ENCODE results near the gene CSE1L.
"Not testable (repeated sequence)": the region's sequence is repeated elsewhere in the genome, so short reads cannot be mapped to it uniquely, and the experiment has no call there.

The CSE1L gene

GRCh38 chr20:49063279-49063678 lies 17.2 kb downstream of the CSE1L start:
- in situ Hi-C loops (cut with HindIII; ENCODE audit: low sequenced_read_pairs): no loop called here

DNA sequence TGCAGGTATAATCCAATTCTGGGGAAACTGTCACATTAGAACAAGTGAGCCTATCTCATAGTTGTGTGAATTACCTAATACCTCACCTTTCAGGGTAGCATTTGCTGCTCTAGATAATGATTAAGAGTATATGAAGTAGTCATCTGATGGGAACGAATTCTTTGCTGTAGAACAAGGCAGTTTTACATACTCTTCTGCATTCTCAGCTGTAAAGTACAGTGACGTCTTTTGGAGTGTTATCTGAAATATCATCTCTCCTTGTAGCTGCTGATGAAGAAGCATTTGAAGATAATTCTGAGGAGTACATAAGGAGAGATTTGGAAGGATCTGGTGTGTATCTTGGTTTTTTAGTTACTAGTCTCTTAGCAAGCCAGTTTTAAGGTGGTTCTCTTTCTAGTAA lies 28.4 kb downstream of the CSE1L start:
- in situ Hi-C loops (cut with HindIII; ENCODE audit: low sequenced_read_pairs): no loop called here

DNA sequence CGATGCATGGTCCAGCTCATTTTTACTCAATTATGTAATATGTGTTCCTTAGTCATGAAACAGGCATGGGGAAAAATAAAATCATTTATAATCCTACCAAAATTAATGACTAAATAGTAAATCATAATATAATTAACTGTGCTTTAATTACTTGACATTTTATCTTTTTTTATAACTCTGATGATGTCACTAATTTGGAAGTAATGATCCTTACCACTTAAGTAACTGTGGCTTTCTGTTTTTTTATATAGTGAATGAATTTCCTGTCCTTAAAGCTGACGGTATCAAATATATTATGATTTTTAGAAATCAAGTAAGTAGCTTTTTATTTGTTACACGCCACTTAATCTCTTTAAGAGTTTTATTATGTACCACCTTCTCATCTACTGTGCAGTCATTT lies 32.2 kb downstream of the CSE1L start:
- in situ Hi-C loops (cut with HindIII; ENCODE audit: low sequenced_read_pairs): no loop called here

- in situ Hi-C loops (cut with HindIII; ENCODE audit: low sequenced_read_pairs): not testable (repeated sequence)
Measured at GRCh38 chr20:49082295-49082694, 36.2 kb downstream of the CSE1L start.

DNA sequence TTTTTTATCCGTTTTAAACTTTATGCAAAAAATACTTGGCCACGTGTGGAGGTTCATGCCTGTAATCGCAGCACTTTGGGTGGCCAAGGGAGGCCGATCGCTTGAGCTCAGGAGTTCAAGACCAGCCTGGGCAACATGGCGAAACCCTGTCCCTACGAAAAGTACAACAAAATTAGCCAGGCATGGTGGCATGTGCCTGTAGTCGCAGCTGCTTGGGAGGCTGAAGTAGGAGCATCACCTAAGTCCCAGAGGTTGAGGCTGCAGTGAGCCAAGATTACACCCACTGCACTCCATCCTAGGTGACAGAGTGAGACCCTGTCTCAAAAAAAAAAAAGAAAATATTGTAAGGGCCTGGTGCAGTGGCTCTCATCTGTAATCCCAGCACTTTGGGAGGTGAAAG lies 45.0 kb downstream of the CSE1L start:
- in situ Hi-C loops (cut with HindIII; ENCODE audit: low sequenced_read_pairs): no loop called here

DNA sequence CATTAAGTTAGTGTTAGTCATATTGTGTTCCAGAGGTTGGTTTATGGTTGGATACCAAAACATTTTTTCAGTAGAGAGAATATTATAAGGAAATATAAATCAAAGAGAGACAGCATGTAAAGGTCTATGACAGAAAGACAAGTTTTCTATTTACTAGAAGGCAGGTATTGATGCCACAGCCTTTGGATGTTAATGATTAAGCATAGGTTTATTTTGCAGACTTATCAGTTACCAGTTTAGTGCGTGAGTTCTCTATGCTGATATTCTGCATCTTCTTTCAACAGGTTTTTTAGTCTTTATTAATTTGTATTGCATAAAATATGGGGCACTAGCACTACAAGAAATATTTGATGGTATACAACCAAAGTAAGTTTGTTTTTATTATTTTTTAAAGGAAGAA lies 45.6 kb downstream of the CSE1L start:
- in situ Hi-C loops (cut with HindIII; ENCODE audit: low sequenced_read_pairs): no loop called here

DNA sequence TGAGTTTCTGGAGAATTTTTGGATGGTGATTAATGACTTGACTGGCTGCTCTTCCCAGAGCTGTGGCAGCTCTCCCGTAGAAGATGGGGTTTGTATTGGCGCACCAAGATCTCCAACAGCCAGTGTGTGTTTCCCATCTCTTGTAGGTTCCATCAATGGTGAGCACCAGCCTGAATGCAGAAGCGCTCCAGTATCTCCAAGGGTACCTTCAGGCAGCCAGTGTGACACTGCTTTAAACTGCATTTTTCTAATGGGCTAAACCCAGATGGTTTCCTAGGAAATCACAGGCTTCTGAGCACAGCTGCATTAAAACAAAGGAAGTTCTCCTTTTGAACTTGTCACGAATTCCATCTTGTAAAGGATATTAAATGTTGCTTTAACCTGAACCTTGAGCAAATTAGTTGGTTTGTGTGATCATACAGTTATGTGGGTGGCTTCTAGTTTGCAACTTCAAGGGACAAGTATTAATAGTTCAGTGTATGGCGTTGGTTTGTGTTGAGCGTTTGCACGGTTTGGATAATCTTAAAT lies 50.2 kb downstream of the CSE1L start:
- in situ Hi-C loops (cut with HindIII; ENCODE audit: low sequenced_read_pairs): no loop called here

DNA sequence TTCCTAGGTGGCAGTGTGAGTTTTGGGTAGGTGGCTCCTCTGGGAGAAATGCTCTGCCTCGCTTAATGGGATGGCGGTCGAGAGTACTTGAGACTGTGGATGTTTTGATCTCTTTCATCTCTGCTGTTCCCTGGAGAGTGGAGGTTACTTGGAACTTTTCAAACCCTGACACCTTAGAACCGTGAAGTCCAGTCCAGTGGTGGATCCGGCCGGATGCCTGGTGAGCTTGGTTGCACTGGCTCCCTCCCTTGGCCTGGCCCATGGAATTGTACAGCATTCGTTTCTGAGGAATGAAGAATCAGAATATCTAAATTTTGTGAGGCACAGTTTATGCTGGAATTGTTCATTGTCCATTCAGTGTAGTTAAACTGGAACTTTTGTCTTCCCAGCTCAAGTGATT lies 51.0 kb downstream of the CSE1L start:
- in situ Hi-C loops (cut with HindIII; ENCODE audit: low sequenced_read_pairs): no loop called here

DNA sequence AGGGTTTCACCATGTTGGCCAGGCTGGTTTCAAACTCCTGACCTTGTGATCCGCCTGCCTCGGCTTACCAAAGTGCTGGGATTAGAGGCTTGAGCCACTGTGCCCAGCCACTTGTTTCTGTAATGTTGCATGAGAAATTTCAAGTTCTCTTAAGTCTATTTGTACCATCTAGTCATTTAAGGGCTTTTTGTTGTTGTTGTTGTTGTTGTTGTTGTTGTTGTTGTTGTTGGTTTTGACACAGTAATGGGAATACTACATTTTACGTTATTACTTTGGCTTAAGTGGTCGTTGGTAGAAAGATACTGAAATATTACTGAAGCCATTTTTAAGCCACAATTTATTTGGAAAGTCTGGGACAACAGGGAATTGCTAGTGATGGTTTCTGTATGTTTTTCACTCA lies 52.0 kb downstream of the CSE1L start:
- in situ Hi-C loops (cut with HindIII; ENCODE audit: low sequenced_read_pairs): no loop called here

- in situ Hi-C loops (cut with HindIII; ENCODE audit: low sequenced_read_pairs): no loop called here
Measured at GRCh38 chr20:49099011-49099410, 52.9 kb downstream of the CSE1L start.

DNA sequence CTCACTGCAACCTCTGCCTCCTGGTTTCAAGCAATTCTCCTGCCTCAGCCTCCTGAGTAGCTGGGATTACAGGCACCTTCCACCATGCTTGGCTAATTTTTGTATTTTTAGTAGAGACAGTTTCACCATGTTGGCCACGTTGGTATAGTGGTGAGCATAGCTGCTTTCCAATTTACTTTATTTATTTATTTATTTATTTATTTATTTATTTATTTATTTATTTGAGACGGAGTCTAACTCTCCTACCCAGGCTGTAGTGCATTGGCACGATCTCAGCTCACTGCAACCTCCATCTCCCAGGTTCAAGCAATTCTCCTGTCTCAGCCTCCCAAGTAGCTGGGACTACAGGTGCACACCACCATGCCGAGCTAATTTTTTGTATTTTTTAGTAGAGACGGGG lies 54.2 kb downstream of the CSE1L start:
- in situ Hi-C loops (cut with HindIII; ENCODE audit: low sequenced_read_pairs): loop anchor here (10.0 kb wide), 1 partner anchor 55 kb away; no protein-coding TSS in a partner anchor

DNA sequence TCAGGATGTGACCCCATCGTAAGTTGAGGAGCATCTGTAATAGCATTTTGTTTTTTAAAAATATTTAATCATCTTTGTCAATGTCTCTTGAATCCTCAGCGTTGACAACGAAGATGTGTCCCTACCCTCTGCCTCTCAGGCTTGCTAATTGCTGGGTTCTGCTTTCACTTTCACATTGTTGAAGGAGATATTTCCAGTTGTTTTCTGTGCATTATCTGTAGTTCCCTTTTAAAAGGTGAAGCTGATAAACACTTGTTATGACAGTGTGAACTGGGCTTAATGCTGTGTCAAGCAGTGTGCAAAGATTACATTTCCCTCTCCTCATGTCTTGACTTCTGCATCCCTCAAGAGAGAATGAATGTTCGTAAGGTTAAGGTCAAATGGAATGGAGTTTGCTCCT lies 54.9 kb downstream of the CSE1L start:
- in situ Hi-C loops (cut with HindIII; ENCODE audit: low sequenced_read_pairs): loop anchor here (10.0 kb wide), 1 partner anchor 54 kb away; no protein-coding TSS in a partner anchor

DNA sequence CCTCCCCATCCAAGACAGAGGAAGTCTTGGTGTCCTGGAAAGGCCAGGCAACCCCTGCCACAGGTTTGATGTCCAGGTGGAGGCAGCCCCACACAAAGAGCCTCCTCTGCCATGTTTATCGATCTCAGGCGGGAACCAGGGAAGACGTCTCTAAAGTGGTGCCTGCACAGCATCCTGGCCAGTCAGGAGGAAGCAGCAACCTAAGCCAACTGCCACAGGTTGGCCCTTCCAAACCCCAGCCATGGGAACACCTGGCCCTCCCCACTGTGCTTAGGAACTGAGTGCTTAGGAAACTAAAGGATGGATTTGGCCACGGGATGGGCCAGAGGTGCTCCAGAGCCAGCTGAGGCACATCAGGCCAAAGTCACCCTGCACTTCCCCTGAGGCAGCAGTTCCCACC lies 56.9 kb downstream of the CSE1L start:
- in situ Hi-C loops (cut with HindIII; ENCODE audit: low sequenced_read_pairs): loop anchor here (10.0 kb wide), 1 partner anchor 52 kb away; no protein-coding TSS in a partner anchor

- in situ Hi-C loops (cut with HindIII; ENCODE audit: low sequenced_read_pairs): loop anchor here (10.0 kb wide), 1 partner anchor 51 kb away; no protein-coding TSS in a partner anchor
Measured at GRCh38 chr20:49103647-49104364, 57.7 kb downstream of the CSE1L start.

- in situ Hi-C loops (cut with HindIII; ENCODE audit: low sequenced_read_pairs): loop anchor here (10.0 kb wide), 1 partner anchor 50 kb away; no protein-coding TSS in a partner anchor
Measured at GRCh38 chr20:49104365-49104648, 58.2 kb downstream of the CSE1L start.

GRCh38 chr20:49104979-49105547 lies 59.0 kb downstream of the CSE1L start:
- in situ Hi-C loops (cut with HindIII; ENCODE audit: low sequenced_read_pairs): loop anchor here (10.0 kb wide), 1 partner anchor 50 kb away; no protein-coding TSS in a partner anchor

DNA sequence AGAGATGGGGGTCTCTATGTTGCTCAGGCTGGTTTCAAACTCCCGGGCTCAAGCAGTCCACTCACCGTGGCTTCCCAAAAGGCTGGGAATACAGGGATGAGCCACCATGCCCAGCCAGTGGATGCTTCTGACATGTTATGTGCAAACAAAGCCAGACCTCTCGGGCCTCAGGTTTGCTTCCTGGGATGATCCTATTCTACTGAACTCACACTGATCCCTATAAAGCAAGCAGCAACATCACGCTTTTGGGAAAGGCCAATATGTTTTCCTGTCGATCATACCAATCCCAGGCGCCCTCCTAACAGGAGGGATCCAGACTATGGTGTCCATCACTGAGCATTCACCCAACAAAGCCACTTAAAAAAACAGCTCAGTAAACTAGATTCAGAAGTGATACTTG lies 60.2 kb downstream of the CSE1L start:
- in situ Hi-C loops (cut with HindIII; ENCODE audit: low sequenced_read_pairs): loop anchor here (10.0 kb wide), 1 partner anchor 48 kb away; no protein-coding TSS in a partner anchor

DNA sequence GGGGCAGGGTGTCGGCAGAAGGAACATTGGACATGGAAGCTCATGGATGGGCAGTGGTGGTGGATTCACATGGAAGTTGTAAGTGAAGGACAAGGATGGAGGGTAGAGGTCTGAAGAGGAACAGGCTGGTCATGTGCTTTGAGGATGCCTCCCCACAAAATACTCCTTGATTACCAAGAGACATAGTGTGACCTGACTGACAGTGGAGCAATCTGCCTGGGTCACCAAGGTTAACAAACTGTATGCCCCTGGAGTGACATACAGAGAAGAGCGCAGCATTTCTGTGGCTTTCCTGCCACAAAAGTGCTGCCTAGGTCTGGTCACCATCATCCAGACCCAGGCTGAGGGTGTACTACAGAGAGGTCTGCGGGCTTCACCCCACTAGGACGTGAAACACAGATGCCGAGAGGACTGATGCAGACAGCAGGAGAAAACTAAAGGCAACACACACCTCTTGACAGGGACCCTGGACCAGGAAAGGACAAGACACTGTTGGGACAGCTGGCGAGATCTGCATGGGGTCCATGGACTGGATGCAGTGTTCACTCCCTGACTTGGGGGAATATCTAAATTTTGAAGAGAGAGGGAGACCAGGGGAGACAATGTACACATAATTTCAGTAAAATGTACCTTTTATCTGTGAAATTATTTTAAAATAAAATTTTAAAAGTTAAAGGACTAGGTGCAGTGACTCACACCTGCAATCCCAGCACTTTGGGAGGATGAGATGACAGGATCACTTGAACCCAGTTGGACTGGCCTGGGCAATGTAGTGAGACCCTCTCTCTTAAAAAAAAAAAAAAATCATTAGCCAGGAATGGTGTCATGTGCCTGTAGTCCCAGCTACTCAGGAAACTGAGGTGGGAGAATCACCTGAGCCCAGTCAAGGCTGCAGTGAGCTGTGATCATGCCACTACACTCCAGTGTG lies 64.9 kb downstream of the CSE1L start:
- in situ Hi-C loops (cut with HindIII; ENCODE audit: low sequenced_read_pairs): no loop called here

DNA sequence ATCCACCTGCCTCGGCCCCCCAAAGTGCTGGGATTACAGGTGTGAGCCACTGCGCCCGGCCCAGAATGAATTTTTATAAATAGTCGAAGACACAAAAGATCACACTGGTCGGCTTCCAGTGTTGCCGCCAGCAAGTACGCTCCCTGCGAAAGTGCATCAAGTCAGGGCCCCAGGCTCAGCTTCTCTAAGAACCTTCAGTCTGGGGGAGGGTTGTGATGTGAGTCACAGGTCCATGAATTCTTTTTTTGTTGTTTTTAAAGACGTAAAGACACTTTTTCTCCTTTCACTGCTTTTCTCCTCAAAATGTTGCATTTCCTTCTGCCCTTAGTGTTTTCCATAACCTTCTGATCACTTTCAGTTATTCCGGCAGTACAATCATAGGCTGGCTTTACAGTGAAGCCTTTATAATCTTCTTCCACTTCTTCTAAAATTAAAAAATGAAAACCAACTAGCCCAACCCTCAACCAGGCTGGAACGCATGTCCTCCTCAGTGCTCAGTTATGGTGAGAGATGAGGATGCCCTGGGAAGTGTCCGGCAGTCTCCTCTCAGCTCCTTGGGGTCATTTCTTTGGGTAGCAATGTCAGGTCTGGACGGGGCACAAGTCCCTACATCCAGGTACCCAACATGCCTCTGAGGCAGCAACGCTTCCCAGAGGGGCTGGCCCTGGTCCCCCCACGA lies 66.6 kb downstream of the CSE1L start:
- in situ Hi-C loops (cut with HindIII; ENCODE audit: low sequenced_read_pairs): no loop called here

DNA sequence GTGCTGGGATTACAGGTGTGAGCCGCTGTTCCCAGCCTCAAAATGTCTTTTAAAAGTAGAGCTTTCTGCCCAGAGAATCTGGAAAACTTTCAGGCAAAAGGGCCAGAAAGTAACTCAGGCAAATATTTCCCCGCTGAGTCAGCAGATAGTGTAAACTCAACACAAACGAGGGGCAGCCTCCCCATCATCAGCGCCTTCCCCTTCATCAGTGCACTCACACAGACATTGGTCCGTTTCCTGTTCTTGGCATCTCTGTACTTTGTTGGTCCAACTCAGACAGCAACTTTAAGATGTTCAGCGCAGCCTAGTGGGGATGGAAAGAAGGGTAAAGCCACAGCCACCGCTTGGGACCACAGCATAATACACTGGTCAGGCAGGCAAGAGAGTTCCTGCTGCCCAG lies 69.5 kb downstream of the CSE1L start:
- in situ Hi-C loops (cut with HindIII; ENCODE audit: low sequenced_read_pairs): no loop called here

- in situ Hi-C loops (cut with HindIII; ENCODE audit: low sequenced_read_pairs): no loop called here
Measured at GRCh38 chr20:49118307-49118706, 72.2 kb downstream of the CSE1L start.

Measured in endothelial cell of hepatic sinusoid (primary cell).